HG03039 (cell line): ENCODE results near the gene DAB1.

ENCODE experiments used
- ATAC-seq: cut with Tn5 transposase; IDR thresholded peaks from one replicate; pipeline ENCODE4 v1.9.1; 2021; ENCODE audit warnings: mild to moderate bottlenecking, moderate library complexity; ENCODE audit not compliant: unreplicated experiment

DAB1 gene

GRCh38 chr1:57321776-57322175 is 102.1 kb downstream of the DAB1 start:
- no peak for ATAC-seq

- no peak for ATAC-seq
Measured at GRCh38 chr1:57319791-57320190, 104.1 kb downstream of the DAB1 start.

- ATAC-seq: no peak
Measured at GRCh38 chr1:57319165-57319564, 104.7 kb downstream of the DAB1 start.

GRCh38 chr1:57316861-57317260 is 107.0 kb downstream of the DAB1 start:
- no peak for ATAC-seq

DNA sequence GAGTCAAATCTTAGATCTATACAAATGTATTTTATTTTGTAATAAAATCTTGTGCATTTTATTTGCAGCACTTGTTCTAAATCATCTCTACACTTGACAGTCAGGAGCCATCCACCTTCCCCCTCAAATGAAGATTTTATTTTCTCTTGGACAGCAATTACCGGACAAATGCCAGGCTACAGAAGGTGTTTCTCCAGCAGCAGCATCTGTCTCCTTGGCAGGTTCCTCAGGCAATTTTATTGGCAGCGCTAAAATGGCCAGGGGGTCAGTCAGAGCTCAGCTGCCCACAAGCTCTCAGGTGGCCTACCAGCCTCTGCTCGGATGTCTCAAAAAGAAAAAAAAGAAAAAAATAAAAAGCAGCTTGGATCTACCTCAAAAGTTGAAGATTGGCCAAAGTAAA is 107.6 kb downstream of the DAB1 start:
- ATAC-seq: no peak

GRCh38 chr1:57312869-57313268 is 111.0 kb downstream of the DAB1 start:
- no peak for ATAC-seq

GRCh38 chr1:57311411-57311810 is 112.4 kb downstream of the DAB1 start:
- ATAC-seq: no peak

DNA sequence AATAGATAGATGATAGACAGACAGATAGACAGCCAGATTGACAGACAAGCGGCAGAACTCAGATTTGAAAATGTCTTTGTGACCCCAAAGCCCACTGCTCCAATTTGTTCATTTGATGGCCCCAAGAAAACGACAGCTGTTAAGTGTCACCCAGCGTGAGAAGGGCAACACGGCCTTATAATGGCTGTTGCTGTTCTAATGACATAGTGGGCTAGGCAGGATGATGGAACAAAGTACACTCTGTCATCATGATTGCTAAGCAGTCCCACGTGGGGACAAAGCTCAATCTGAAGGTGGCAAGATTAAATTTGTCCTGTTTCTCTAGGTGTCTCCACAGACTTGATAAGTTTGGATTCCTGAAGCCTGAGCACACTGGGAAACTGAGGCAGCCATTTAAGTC is 112.9 kb downstream of the DAB1 start:
- no peak for ATAC-seq

DNA sequence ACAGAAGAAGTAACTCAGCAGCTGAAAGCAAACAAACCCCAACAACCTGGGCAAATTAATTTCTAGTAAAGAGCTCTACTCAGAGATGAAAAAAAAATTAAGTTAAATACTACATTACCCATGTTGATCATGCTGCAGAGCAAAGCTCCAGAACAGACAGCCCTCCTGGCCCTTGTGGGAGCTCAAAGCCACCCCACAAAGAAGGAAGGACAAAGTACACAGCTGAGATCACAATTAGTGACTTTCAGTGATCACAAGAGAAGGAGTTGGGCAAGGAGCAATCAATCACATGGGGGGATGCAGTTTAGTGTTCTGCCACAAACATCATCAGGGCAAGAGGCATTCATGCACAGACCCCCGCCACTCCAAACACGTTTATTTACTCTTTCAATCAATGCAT is 114.2 kb downstream of the DAB1 start:
- ATAC-seq: no peak

GRCh38 chr1:57307392-57308170 is 116.3 kb downstream of the DAB1 start:
- no peak for ATAC-seq

- no peak for ATAC-seq
Measured at GRCh38 chr1:57304591-57304990, 119.3 kb downstream of the DAB1 start.

DNA sequence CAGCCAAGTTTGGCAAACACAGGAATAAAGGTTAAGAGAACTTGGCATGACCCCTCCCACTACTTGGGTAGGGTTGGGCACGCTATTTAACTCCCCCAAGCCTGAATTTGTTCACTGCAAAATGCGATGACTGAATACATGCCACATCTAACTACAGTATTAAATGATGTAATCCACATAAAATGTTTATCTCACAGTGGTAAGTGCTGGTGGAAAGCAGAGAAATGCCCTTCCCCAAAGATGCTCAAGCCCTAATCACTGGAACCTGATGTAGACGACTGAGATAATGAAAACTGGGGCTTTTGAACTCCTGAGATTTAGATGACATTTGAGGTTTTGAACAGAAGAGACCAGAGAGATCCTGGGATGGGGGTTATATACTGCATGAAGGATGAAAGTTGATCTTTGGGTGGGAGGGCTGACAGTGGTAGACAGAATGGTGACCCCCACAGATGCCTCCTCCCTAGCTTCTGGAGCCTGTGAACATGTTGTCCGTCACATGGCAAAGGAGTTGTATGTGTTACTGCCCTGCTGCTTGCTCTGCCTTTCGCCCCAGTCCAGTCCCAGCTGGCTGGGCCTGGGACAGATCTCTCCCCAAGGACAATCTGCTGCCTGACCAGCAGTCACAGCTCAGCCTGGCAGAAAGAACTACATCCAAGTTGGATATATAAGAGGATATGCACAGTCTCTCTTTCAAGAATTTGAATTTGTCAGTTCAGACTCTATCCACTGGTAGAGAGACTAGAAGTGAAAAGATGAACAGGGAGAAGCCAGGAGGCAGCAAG is 120.9 kb downstream of the DAB1 start:
- ATAC-seq: no peak

DNA sequence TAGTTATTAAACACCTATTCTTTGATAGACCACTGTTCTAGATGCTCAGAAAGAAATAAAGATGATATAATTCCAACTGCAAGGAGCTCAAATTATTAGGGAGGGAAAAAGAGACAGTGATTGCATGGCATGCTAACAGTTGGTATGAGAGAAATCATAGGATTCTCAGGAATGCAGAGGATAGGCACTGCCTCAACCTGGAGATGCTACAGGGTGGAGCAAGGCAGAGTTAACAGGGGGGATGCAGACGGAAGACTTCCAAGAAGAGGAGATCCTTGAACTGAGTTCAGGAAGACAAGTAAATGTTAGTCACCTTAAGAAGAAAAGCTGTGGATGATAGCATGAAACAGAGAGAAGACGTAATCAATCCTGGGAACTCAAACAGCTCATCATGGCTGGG is 123.7 kb downstream of the DAB1 start:
- no peak for ATAC-seq

DNA sequence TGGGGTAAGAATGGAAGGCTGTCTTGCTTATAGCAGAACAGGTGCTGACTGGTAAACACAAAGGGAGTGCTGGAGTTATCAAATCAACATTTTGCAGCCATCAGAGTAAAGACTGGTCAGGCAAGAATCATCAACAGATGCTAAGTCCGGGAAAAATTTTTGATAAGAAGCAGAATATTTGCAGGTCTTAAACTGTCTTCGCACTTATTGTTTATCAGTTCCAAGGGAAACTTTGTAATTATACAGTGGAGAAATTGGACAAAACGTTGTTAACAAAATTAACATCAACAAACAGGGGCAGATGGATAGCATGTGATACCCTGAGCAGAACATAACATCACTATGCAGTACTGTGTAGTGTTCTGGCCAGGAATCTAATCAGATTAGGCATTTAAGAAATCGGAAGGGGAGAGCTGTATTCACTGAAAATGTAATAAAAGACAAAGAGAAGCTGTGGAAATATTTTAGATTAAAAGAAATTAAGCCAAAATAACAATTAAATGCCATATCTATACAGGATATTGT is 127.1 kb downstream of the DAB1 start:
- ATAC-seq: no peak

DNA sequence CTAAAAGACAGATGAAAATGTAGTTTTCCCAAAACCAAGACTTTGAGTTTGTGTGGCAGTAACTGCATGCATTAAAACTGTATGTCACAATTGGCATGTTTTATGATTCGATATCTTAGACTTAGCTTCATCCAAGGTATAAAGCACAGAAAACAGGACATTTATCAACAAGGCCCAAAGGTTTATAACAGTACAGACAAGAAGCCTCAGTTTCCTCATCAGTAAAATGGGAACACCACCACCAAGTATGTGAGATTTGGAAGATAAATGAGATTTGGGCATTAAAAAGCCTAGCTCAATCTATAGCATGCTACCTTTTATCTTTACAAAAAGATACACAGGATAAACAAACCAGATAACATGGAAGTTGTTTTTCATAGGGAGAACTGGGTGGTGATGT is 128.5 kb downstream of the DAB1 start:
- ATAC-seq: no peak

GRCh38 chr1:57294177-57294576 is 129.7 kb downstream of the DAB1 start:
- ATAC-seq: no peak

DNA sequence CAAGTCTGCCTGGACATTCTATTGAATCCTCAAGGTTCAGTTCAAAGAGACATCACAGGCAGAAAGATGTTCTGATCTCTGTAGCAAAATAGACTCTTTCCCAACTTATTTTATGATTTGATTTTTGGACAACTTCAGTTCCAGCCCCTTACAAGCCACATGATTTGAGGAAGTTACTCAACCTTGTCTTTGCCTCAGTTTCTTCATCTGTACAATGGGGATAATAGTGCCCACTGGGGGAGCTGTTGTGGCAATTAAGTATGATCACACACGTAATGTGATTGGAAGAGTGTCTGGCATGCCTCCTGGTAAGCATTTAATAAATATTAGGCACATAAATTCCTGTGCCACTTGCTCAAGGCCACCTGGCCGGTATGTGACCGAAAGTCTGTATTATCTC is 130.6 kb downstream of the DAB1 start:
- no peak for ATAC-seq

GRCh38 chr1:57289781-57290180 is 134.1 kb downstream of the DAB1 start:
- ATAC-seq: no peak

DNA sequence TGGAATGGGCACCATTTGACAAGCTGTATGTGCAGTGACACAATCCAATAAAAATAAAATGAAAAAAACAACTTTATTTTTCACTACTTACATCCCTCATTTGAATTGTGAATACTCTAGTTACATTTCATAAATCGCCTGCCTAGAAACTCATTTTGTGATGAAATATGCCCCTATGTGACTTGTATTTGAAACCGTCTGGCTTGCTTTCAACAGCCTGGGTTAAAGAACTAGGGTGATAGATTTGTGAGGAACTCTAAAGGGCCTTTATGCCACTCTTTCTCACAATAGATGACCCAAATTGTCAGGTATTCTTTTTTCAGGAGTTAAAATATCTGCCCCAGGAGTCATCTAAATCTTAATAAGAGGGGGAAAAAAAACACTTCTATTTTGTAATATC is 137.9 kb downstream of the DAB1 start:
- no peak for ATAC-seq

- ATAC-seq: no peak
Measured at GRCh38 chr1:57282411-57282810, 141.4 kb downstream of the DAB1 start.

DNA sequence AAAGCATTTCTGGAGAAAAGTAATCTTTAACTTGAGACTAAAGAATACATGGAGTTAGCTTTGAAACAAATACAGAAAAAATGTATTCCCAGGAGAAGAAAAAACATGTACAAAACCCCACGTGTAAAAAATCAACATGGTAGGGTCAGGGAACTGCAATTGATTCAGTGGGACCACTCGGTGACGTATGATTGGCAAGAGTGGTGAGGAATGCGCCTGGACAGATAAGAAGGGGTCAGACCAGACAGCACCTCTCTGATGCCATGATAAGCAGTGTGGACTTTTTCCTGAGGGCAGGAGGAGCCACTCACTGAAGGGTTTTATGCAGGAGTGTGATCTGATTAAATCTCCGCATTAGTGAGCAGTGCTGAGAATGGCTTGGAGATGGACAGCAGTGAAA is 142.5 kb downstream of the DAB1 start:
- no peak for ATAC-seq
